K562 treated with DMSO at 1 percent for 48 hours (cell line): Measurements from ENCODE around the gene LGALS3BP. TPM values are rescaled to one million over a fixed set of nuclear protein-coding genes. Genes with fewer than 3 reads are reported as not detected.

Source experiments
- total RNA-seq: library from RNA; unstranded; fragments of 300-600 nt; gene quantifications from 2 replicates; pipeline ENCODE4 v1.2.3, GENCODE V29; 2022; ENCODE audit warnings: low replicate concordance; ENCODE audit errors: extremely low read depth

Gene LGALS3BP, protein sequence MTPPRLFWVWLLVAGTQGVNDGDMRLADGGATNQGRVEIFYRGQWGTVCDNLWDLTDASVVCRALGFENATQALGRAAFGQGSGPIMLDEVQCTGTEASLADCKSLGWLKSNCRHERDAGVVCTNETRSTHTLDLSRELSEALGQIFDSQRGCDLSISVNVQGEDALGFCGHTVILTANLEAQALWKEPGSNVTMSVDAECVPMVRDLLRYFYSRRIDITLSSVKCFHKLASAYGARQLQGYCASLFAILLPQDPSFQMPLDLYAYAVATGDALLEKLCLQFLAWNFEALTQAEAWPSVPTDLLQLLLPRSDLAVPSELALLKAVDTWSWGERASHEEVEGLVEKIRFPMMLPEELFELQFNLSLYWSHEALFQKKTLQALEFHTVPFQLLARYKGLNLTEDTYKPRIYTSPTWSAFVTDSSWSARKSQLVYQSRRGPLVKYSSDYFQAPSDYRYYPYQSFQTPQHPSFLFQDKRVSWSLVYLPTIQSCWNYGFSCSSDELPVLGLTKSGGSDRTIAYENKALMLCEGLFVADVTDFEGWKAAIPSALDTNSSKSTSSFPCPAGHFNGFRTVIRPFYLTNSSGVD
- not detected in 2 replicates for total RNA-seq

DNA sequence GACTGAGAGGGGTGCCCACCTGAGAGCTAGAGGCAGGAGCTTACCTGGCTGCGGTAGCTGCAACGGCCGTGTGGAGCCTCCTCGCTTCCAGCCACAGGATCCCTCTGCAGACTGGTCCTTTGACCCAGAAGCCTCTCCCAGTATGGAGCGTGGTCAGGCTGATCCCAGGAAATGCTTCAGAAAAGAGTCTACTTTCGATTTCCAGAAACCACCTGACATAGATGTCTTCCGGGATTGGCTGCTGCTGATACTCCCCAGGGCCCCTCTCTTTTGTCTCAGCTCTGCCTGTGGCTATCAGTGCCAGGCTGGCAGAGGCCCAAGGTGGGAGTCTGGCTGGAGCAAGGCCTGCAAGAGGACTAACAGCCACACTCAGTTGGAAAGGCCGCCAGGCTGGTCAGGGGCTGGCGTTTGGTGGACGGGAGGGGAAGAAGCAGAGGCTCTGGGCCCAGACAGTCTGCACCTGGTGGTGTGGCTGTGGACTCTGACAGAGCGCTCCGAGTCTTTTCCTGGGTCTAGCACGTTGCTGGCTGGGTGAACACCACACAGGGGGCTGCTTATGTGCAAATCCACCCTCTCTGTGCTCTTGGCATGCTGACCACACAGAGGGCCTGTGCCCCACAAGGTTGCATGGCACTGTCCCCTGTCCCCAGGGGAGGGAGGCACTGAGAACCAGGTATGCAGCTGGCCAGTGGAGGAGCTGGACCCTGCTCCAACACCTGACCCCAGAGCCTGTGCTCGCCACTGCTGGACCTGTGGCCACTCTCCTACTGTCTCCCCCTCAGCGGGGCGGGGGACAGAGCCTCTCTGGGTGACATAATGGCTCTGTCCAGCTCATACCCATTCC, at the start of gene LGALS3BP:
Gene LGALS3BP, minus strand, starts transcription at position 144 of the 844 bp plus-strand sequence. CDS start 2,732 bp downstream, outside the sequence.

DNA sequence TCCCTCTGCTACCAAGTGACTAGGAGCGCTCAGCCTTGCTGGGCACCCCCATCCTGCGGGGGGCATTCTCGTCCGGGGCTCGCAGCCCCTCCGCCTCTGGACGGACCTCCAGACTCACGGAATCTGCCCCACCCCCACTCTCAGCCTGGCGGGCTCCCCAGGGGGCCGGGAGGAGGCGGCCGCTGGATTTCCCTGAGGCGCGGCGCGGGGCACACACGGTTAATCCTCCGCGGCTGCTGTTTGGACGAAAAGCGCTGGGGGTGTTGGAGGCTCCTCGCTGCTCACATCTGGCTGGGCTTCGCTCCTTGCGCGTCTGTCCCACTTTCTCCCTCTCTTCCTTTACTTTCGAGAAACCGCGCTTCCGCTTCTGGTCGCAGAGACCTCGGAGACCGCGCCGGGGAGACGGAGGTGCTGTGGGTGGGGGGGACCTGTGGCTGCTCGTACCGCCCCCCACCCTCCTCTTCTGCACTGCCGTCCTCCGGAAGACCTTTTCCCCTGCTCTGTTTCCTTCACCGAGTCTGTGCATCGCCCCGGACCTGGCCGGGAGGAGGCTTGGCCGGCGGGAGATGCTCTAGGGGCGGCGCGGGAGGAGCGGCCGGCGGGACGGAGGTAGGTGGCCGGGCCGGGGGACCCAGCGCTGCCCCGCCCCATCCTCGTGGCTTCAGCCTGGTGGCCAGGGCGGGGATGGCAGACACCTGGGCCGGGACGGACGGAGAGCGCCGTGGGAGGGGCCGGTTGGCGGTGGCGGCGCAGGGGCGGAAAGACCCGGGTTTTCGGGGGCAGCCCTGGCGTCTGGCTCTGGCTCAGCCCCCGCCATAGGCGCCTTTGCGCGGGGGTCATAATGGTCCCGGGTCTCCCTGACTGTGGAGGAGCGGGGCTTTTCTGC, 44.4 kb upstream of the LGALS3BP start, which contains the start of gene C1QTNF1:
Gene C1QTNF1, plus strand, starts transcription at position 284 of the 886 bp plus-strand sequence. CDS start 19,800 bp downstream, outside the sequence.

DNA sequence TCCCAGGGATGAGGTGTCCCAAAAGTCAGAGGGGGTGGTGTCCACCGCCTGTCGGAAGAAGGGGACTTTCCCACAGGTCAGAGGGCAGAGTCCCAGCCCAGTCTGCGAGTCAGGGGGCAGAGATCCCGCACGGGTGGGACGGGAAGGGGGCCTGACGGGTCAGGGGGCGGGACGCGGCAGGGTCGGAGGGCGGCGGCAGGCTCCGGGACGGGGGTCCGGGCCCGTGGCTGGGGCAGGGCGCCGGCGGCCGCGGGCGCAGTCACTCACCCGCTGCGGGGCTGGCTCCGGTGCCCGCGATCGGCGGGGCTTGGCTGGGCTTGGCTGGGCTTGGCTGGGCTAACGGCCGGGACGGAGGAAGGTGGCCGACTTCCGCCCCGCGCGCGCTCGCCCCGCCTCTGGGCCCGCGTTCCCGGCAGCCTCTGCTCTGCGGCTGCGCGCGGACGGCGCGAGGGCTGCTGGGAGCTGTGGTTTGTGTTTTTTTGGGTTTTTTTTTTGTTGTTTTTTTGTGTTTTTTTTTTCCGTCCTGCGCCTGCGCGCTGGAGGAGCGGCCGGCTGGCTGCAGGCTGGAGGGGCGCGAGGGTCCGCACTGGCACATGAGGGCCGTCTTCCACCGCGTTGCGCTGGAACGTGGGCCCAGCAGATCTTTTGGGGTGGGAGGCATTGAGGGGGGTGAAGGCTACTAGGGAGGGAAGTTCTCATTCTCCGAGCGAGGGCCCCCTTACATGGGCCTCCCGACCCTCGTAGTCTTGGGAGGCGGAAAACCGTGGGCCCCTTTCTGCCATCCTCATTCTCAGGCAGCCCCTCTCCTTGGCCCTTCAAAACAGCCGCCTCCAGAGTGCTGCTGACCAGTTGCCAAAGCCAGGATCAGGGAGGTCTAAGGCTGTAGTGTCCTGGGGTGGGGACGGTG, 29.9 kb upstream of the LGALS3BP start, which contains the start of gene CANT1:
Gene CANT1, minus strand, starts transcription at position 368 of the 907 bp plus-strand sequence. CDS start 12,142 bp downstream, outside the sequence.

DNA sequence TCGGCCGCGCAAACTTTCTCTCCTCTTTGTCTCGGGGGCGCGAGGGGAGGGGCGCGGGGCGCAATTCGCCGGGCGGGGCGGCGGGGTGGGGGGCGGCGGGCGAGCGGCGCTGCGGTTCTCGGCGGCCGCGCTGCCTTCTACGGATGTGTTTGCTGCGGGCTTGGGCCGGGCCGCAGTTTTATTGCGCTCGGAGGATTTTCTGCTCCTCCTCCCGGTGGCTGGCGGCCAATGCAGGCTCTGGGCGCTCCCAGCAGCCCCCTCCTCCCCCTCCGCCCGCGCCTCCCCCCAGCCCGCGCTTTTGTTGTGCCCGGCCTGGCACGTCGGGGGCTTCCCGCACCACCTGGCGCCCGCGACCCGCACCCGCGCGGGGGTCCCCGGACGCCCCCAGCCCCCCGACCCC, 54.5 kb downstream of the LGALS3BP start, which contains the start of gene TIMP2:
Gene TIMP2, minus strand, starts transcription at position 154 of the 400 bp plus-strand sequence. CDS start 299 bp downstream, outside the sequence.

Other genes with a start within 250 kb of the LGALS3BP start
- gene CYTH1, start 197.7 kb downstream of the LGALS3BP start, total RNA-seq = not detected in 2 replicates
- not detected in 2 replicates for gene USP36, start 139.1 kb downstream of the LGALS3BP start, total RNA-seq
- gene CEP295NL, start 76.7 kb downstream of the LGALS3BP start, total RNA-seq = not detected in 2 replicates
- gene TIMP2, start 54.5 kb downstream of the LGALS3BP start, total RNA-seq = not detected in 2 replicates
- gene CANT1, start 29.8 kb upstream of the LGALS3BP start, total RNA-seq = not detected in 2 replicates
- not detected in 2 replicates for gene C1QTNF1, start 44.2 kb upstream of the LGALS3BP start, total RNA-seq
- gene ENGASE, start 94.9 kb upstream of the LGALS3BP start, total RNA-seq = not detected in 2 replicates